Choroid plexus epithelial cell (primary cell): Measurements from ENCODE around the gene KIF5A.
A peak's percentile ranks its signal among the peaks of the same experiment; 100 is the strongest.

Experiments used
- DNase-seq: peaks from one replicate; pipeline ENCODE4 v3.0.0-alpha.2; 2010; ENCODE audit warnings: low read depth
- H3K4me3 ChIP-seq: 2 replicates; pipeline ENCODE4 v1.5.1; 2011; ENCODE audit warnings: low read depth, mild to moderate bottlenecking, control low read depth, low read length, moderate library complexity
- TF ChIP-seq, protein P1 (sequence below): conservative IDR thresholded peaks from 2 replicates; pipeline ENCODE4 v1.5.1; 2011; ENCODE audit warnings: low read depth, mild to moderate bottlenecking, control low read depth, inconsistent platforms, low read length, moderate library complexity

Gene KIF5A

DNA sequence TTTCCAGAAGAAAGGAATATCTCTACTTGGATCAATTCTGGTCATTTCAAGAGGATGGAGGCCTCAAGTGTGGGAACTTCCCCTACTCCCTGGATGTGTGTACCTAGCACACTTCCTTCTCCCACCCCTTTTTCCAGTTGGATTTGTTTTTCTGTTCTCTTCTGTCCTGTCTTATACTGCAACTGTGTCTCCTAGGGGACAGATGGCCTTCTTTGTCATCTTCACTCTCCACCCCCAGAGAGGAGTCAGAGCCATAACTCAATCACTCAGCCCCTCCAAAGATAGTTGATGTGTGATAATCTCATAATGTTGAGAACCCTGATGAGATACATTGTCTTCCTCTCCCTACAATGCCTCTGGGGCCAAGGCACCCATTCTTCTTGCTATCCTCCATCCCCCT is 52.7 kb downstream of the KIF5A start:
- TF ChIP-seq, protein P1, sequence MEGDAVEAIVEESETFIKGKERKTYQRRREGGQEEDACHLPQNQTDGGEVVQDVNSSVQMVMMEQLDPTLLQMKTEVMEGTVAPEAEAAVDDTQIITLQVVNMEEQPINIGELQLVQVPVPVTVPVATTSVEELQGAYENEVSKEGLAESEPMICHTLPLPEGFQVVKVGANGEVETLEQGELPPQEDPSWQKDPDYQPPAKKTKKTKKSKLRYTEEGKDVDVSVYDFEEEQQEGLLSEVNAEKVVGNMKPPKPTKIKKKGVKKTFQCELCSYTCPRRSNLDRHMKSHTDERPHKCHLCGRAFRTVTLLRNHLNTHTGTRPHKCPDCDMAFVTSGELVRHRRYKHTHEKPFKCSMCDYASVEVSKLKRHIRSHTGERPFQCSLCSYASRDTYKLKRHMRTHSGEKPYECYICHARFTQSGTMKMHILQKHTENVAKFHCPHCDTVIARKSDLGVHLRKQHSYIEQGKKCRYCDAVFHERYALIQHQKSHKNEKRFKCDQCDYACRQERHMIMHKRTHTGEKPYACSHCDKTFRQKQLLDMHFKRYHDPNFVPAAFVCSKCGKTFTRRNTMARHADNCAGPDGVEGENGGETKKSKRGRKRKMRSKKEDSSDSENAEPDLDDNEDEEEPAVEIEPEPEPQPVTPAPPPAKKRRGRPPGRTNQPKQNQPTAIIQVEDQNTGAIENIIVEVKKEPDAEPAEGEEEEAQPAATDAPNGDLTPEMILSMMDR: no peak

DNA sequence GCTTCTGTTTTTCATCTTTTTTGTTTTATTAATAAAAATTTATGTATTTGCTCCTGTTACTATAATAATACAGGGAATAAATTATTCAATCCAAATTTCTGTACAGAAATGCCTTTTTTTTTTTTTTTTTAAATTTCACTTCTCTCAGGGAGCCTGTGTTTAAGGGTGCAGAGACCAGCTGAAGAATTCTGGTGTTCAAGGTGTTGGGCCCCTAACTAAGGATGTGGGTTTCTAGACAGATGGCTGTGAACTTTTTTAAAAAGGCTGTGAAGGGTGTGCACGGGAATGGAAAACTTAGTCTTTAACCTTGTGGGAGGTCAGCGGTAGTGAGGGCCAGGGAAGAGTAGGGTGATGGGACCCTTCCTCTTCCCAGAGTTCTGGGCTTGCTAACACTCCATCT is 53.5 kb downstream of the KIF5A start:
- no peak for DNase-seq
- TF ChIP-seq, protein P1: no peak
- no peak overlapping the region for H3K4me3 ChIP-seq

More for the DNA sequence above, 52.7 kb downstream of the KIF5A start:
- H3K4me3 ChIP-seq: no peak overlapping the region
- no peak for DNase-seq

DNA sequence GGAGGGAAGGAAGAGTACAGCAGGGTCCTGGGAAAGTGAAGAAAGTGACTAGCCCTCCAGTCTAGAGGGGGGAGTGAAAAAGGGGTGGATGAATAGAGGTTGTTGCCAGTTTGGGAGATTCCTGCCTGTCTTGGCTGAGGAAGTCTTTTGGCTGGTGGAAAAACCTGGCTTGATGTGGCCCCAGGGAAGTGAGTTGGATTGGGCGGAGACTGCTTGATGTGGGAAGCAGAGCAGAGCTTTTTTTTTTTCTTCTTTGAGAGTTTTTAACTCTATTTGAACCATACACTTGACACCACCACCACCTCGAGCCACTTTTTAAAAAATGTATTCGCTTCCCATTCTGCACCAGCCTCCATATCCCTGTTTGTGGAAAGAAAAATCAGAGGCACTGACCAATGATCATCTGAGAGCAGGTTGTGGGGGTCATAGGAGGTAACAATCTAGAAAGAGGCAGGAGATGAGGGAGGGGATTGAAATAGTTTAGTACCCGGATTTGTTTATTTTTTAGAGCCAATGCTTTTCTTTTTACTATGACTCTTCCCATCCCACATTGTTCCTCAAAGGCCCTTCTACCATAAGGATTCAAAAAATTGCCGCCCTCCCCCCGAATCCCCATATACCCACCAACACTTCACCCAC is 54.1 kb downstream of the KIF5A start:
- peak overlapping the region; percentile 83 for H3K4me3 ChIP-seq
- peak; percentile 69 for DNase-seq
- TF ChIP-seq, protein P1: no peak

DNA sequence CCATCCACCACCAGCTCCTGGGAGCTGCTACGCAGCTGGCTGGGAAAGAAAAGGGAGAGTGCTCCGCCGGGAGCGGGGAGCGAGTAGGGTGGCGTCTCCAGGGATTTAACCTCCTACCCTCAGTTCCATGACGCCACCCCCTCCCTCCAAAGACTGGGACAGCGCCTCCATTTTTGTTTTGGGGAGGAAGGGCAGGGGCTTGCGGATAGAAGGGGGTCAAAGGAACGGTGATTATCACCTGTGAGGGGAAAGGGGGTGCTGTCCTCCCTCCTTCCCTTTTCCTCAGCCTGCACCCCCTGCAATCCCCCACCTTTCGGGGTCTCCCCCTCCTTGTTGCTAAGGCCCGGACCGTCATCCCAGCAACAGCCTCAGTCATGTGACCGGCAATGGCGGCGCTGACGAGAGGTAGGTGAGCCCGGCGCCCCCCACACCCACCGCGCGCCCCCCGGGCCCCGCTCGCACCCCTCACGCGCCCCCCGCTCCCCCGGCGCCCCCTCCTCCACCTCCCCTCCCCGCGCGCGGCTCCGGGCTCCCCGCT is 54.7 kb downstream of the KIF5A start, which contains the start of gene DTX3:
TSS of gene DTX3 (plus strand) at position 371 of the 538 bp plus-strand sequence. CDS start 1,694 bp downstream, outside the sequence.
- DNase-seq: peak; percentile 44
- H3K4me3 ChIP-seq: peak within 1 kb of the TSS; percentile 83
- TF ChIP-seq, protein P1: peak; percentile 5

DNA sequence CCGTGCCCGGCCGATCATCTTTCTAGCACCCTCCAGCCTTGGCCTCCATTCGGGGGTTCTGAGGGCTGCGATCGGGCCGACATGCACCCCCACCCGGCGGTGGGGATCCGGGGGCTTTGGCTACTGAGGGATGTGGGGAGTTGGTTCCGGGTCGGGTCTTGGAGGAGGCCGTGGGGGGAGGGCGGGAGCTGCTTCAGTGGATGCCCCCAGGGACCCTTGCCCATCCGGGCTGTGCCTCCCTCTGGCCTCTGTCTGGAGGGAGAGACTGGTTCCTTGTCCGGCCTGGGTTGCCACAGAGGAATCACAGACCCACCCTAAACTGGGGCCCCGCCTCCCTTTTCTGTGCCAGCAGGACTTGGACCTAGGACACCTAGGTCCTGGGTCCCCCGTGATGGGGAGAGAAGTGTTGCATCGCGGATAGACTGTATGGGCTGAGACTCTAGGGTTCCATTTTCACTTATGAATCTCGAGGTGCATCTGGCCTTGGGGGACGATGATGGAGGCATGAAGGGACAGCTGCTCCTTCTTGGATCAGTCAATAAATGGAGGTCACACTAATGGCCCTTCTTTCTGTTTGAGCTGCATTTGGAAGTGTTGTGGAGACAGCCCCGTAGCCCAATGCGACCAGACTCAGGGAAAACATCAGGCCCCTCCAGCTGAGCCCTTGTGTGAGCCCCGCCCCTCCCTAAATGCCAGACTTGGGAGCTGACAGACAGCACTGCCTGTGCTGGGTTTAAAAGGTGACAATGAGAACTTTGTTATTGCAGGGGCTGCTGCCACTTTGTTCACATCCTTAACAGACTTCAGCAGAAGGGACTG is 55.4 kb downstream of the KIF5A start:
- TF ChIP-seq, protein P1: no peak
- peak overlapping the region; percentile 83 for H3K4me3 ChIP-seq
- DNase-seq: no peak

DNA sequence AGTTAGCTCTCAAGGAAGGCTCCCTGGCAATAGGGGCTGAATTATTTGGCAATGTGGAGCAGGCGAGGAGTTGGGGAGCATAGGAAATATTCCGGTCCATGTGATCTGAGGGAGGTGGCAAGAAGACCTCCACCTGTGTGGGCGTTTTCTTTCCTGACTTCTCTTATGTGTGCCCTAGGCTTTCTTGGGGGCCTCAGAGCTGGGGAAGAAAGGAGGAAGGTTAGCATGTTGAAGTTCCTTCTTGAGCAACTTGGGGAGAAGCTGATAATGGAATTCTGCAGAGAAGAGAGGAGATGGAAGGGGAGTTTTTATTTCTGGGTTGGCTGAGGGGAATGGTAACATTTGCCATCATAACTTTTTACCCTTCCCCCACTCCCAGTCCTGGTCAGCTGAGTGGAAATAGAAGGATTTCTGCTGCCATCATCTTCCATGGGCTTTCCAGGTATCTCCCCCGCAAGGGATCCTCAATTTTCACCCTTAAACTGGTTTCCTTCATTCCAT is 56.0 kb downstream of the KIF5A start:
- no peak for DNase-seq
- TF ChIP-seq, protein P1: no peak
- H3K4me3 ChIP-seq: peak overlapping the region; percentile 83
